ENCODE measurements around the gene TAS2R38. TPM values are rescaled to one million over a fixed set of nuclear protein-coding genes. Genes with fewer than 3 reads are reported as not detected.

Gene TAS2R38
- total RNA-seq, 1 experiment from 2014 or later: not detected

GRCh38 chr7:142010952-142011548, 37.5 kb upstream of the TAS2R38 start:
- ChIA-PET POLR2A (no interaction called here), CTCF (interaction anchor here (3.4 kb wide), 1 partner anchor 35 kb away, joined by 54 read pairs; no protein-coding TSS in a partner anchor)
- no peak overlapping the region for H3K4me3 Mint-ChIP-seq
- H3K27me3 Mint-ChIP-seq (ENCODE audit: low read depth): no peaks in the 10 kb centered on the region
- H3K27ac Mint-ChIP-seq: no peak overlapping the region
- TF ChIP-seq USF1 (CRISPR knock-in tag; IDR thresholded peaks at IDR 0.05) (no peak), RORB (CRISPR knock-in tag; IDR thresholded peaks at IDR 0.05) (no peak), ZNF317 (CRISPR knock-in tag; IDR thresholded peaks at IDR 0.05; ENCODE audit: borderline replicate concordance, low read depth) (no peak)
- TF ChIP-seq, protein P1, sequence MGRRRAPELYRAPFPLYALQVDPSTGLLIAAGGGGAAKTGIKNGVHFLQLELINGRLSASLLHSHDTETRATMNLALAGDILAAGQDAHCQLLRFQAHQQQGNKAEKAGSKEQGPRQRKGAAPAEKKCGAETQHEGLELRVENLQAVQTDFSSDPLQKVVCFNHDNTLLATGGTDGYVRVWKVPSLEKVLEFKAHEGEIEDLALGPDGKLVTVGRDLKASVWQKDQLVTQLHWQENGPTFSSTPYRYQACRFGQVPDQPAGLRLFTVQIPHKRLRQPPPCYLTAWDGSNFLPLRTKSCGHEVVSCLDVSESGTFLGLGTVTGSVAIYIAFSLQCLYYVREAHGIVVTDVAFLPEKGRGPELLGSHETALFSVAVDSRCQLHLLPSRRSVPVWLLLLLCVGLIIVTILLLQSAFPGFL (CRISPR knock-in tag; IDR thresholded peaks at IDR 0.05; ENCODE audit: borderline replicate concordance): no peak
- H3K9me3 Mint-ChIP-seq: no peaks in the 10 kb centered on the region
- no peaks in the 10 kb centered on the region for H3K36me3 Mint-ChIP-seq
- no peak for DNase-seq (ENCODE audit: low spot score)
- ATAC-seq: no peak
- H3K4me1 Mint-ChIP-seq: peaks cover 6% of the 10 kb centered on the region

GRCh38 chr7:142009187-142009586, 35.6 kb upstream of the TAS2R38 start:
- Mint-ChIP-seq H3K4me3 (no peak overlapping the region), H3K36me3 (no peaks in the 10 kb centered on the region), H3K4me1 (peaks cover 6% of the 10 kb centered on the region), H3K9me3 (no peaks in the 10 kb centered on the region), H3K27me3 (ENCODE audit: low read depth) (no peaks in the 10 kb centered on the region), H3K27ac (no peak overlapping the region)
- ATAC-seq: no peak
- CTCF ChIA-PET: no interaction called here
- TF ChIP-seq, protein P2, sequence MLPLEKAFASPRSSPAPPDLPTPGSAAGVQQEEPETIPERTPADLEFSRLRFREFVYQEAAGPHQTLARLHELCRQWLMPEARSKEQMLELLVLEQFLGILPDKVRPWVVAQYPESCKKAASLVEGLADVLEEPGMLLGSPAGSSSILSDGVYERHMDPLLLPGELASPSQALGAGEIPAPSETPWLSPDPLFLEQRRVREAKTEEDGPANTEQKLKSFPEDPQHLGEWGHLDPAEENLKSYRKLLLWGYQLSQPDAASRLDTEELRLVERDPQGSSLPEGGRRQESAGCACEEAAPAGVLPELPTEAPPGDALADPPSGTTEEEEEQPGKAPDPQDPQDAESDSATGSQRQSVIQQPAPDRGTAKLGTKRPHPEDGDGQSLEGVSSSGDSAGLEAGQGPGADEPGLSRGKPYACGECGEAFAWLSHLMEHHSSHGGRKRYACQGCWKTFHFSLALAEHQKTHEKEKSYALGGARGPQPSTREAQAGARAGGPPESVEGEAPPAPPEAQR (CRISPR knock-in tag; IDR thresholded peaks at IDR 0.05): no peak
- TF ChIP-seq, protein P3, sequence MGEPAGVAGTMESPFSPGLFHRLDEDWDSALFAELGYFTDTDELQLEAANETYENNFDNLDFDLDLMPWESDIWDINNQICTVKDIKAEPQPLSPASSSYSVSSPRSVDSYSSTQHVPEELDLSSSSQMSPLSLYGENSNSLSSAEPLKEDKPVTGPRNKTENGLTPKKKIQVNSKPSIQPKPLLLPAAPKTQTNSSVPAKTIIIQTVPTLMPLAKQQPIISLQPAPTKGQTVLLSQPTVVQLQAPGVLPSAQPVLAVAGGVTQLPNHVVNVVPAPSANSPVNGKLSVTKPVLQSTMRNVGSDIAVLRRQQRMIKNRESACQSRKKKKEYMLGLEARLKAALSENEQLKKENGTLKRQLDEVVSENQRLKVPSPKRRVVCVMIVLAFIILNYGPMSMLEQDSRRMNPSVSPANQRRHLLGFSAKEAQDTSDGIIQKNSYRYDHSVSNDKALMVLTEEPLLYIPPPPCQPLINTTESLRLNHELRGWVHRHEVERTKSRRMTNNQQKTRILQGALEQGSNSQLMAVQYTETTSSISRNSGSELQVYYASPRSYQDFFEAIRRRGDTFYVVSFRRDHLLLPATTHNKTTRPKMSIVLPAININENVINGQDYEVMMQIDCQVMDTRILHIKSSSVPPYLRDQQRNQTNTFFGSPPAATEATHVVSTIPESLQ (CRISPR knock-in tag; IDR thresholded peaks at IDR 0.05): no peak
- TF ChIP-seq SMAD4 (CRISPR knock-in tag; IDR thresholded peaks at IDR 0.05): no peak
- TF ChIP-seq ZNF396 (CRISPR knock-in tag; IDR thresholded peaks at IDR 0.05; ENCODE audit: borderline replicate concordance): no peak
- no peak for TF ChIP-seq EMX1 (CRISPR knock-in tag; IDR thresholded peaks at IDR 0.05)
- TF ChIP-seq FOXP1 (CRISPR knock-in tag; IDR thresholded peaks at IDR 0.05; ENCODE audit: borderline replicate concordance): no peak
- TF ChIP-seq TCF7 (CRISPR knock-in tag; IDR thresholded peaks at IDR 0.05; ENCODE audit: low read depth): no peak
- TF ChIP-seq CREB1 (CRISPR knock-in tag; IDR thresholded peaks at IDR 0.05): no peak
- no peak for TF ChIP-seq GRHL2 (CRISPR knock-in tag; IDR thresholded peaks at IDR 0.05; ENCODE audit: insufficient replicate concordance, severe bottlenecking)
- TF ChIP-seq FOXP4 (CRISPR knock-in tag; IDR thresholded peaks at IDR 0.05): no peak
- TF ChIP-seq, protein P4, sequence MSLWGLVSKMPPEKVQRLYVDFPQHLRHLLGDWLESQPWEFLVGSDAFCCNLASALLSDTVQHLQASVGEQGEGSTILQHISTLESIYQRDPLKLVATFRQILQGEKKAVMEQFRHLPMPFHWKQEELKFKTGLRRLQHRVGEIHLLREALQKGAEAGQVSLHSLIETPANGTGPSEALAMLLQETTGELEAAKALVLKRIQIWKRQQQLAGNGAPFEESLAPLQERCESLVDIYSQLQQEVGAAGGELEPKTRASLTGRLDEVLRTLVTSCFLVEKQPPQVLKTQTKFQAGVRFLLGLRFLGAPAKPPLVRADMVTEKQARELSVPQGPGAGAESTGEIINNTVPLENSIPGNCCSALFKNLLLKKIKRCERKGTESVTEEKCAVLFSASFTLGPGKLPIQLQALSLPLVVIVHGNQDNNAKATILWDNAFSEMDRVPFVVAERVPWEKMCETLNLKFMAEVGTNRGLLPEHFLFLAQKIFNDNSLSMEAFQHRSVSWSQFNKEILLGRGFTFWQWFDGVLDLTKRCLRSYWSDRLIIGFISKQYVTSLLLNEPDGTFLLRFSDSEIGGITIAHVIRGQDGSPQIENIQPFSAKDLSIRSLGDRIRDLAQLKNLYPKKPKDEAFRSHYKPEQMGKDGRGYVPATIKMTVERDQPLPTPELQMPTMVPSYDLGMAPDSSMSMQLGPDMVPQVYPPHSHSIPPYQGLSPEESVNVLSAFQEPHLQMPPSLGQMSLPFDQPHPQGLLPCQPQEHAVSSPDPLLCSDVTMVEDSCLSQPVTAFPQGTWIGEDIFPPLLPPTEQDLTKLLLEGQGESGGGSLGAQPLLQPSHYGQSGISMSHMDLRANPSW (CRISPR knock-in tag; conservative IDR thresholded peaks at IDR 0.05; ENCODE audit: low read depth): no peak
- POLR2A ChIA-PET: no interaction called here
- DNase-seq (ENCODE audit: low spot score): no peak

All from WTC11 (cell line).